B cell (primary cell): Measurements from ENCODE around the gene UBE2J1. TPM values are rescaled to one million over a fixed set of nuclear protein-coding genes. Genes with fewer than 3 reads are reported as not detected.

Experiments
- ATAC-seq: fragments of 200-7000 bp; cut with Tn5 transposase; one replicate; pipeline ENCODE4 v1.10.0; 2021; ENCODE audit warnings: low read depth, mild to moderate bottlenecking, moderate number of reproducible peaks, moderate library complexity
- CTCF ChIA-PET: fragments of 350-600 bp; sonication (Branson Sonifier 250); formaldehyde crosslinking; loops from one replicate; lab custom pipeline; 2021; ENCODE audit warnings: antibody characterized with exemption, inconsistent platforms; lab: Charles Lee
- POLR2A ChIA-PET: fragments of 350-600 bp; sonication (Branson Sonifier 250); formaldehyde crosslinking; loops from one replicate; lab custom pipeline; 2021; ENCODE audit warnings: antibody characterized with exemption; lab: Charles Lee
- DNase-seq: peaks from one replicate; pipeline ENCODE4 v3.0.0; 2013
- H2AFZ ChIP-seq: 2 replicates; pipeline ENCODE4 v1.6.1; 2012; ENCODE audit warnings: mild to moderate bottlenecking, low read depth, low read length; ENCODE audit not compliant: insufficient read depth, poor library complexity, severe bottlenecking
- H3K27ac ChIP-seq, 2 donors: 1 replicate in 1 of 2; 2 replicates in 1 of 2; pipeline ENCODE4 v1.5.1; 2012 to 2013; ENCODE audit warnings: low read length in 2 of 2, mild to moderate bottlenecking in 2 of 2, moderate library complexity in 1 of 2
- H3K27me3 ChIP-seq, 4 experiments: fragments of 200-600 bp in 1 of 4; sonication (generic) in 1 of 4; replicated peaks in 1 of 4; 1 replicate in 2 of 4; 2 replicates in 2 of 4; pipeline versions ENCODE4 v1.6.1 to v1.7.0; 2013 to 2016; ENCODE audit warnings: low read length in 3 of 4, mild to moderate bottlenecking in 2 of 4, mixed read lengths in 1 of 4, moderate library complexity in 1 of 4; ENCODE audit not compliant: insufficient read depth in 4 of 4, control insufficient read depth in 3 of 4; ENCODE audit errors: control extremely low read depth in 1 of 4
- H3K36me3 ChIP-seq, 2 experiments: replicated peaks in 1 of 2; 1 replicate in 1 of 2; 2 replicates in 1 of 2; pipeline versions ENCODE4 v1.6.1 to v1.7.1; 2013; ENCODE audit warnings: low read length in 1 of 2; ENCODE audit not compliant: insufficient read depth in 2 of 2, control insufficient read depth in 1 of 2; ENCODE audit errors: control extremely low read depth in 1 of 2, extremely low read depth in 1 of 2
- H3K4me1 ChIP-seq, 2 donors: fragments of 200-600 bp in 1 of 2; sonication (generic) in 1 of 2; 1 replicate in 1 of 2; 2 replicates in 1 of 2; pipeline versions ENCODE4 v1.5.1 to v1.6.1; 2013 to 2017; ENCODE audit warnings: low read length in 2 of 2; ENCODE audit not compliant: control insufficient read depth in 2 of 2, insufficient read depth in 2 of 2
- H3K4me2 ChIP-seq: replicated peaks from 2 replicates; pipeline ENCODE3; 2012; ENCODE audit warnings: mild to moderate bottlenecking, low read depth, low read length; ENCODE audit not compliant: poor library complexity, severe bottlenecking
- H3K4me3 ChIP-seq, 5 experiments: fragments of 200-600 bp in 1 of 5; sonication (generic) in 1 of 5; 1 replicate in 3 of 5; 2 replicates in 2 of 5; pipeline versions ENCODE4 v1.5.1 to v1.7.0; 2011 to 2016; ENCODE audit warnings: low read length in 4 of 5, mild to moderate bottlenecking in 4 of 5, low read depth in 2 of 5, control low read depth in 1 of 5, moderate library complexity in 1 of 5; ENCODE audit not compliant: insufficient read depth in 1 of 5; ENCODE audit errors: control extremely low read depth in 1 of 5, extremely low read depth in 1 of 5
- H3K79me2 ChIP-seq: fragments of 200-600 bp; sonication (generic); one replicate; pipeline ENCODE4 v1.6.0; 2016; ENCODE audit warnings: low read length; ENCODE audit not compliant: control insufficient read depth, insufficient read depth
- H3K9ac ChIP-seq: fragments of 200-600 bp; sonication (generic); 2 replicates; pipeline ENCODE4 v1.6.1; 2017; ENCODE audit warnings: mild to moderate bottlenecking, low read length, moderate library complexity
- H3K9me3 ChIP-seq, 3 donors: one replicate each; pipeline versions ENCODE4 v1.6.1 to v1.7.1; 2013; ENCODE audit warnings: low read length in 2 of 3; ENCODE audit not compliant: control insufficient read depth in 2 of 3, insufficient read depth in 1 of 3; ENCODE audit errors: control extremely low read depth in 1 of 3
- H4K20me1 ChIP-seq: 2 replicates; pipeline ENCODE4 v1.6.0; 2012; ENCODE audit warnings: mild to moderate bottlenecking, low read length; ENCODE audit not compliant: insufficient read depth, control insufficient read depth, poor library complexity, severe bottlenecking
- H3K27ac Mint-ChIP-seq: one replicate; pipeline ENCODE4 v1.8.0; 2021; ENCODE audit warnings: mixed read lengths
- H3K27me3 Mint-ChIP-seq: one replicate; pipeline ENCODE4 v1.8.0; 2021; ENCODE audit warnings: mixed read lengths
- H3K4me1 Mint-ChIP-seq: one replicate; pipeline ENCODE4 v1.8.0; 2021; ENCODE audit warnings: mixed read lengths
- H3K4me3 Mint-ChIP-seq: one replicate; pipeline ENCODE4 v1.8.0; 2021; ENCODE audit warnings: mixed read lengths
- H3K9me3 Mint-ChIP-seq: one replicate; pipeline ENCODE4 v1.8.0; 2022; ENCODE audit warnings: mixed read lengths; ENCODE audit not compliant: insufficient read depth
- EZH2 ChIP-seq: IDR thresholded peaks from 2 replicates; pipeline ENCODE4 v1.6.1; 2012; ENCODE audit warnings: borderline replicate concordance, low read depth, mild to moderate bottlenecking, moderate library complexity, low read length; ENCODE audit not compliant: insufficient read depth, poor library complexity, severe bottlenecking
- WGBS: methylation state at CpG from one replicate; pipeline ENCODE4 v1.1.5; 2013; ENCODE audit warnings: missing lambda C conversion rate; ENCODE audit not compliant: insufficient coverage; 5-methylcytosine and 5-hydroxymethylcytosine counted together
- intact Hi-C: fragments of 100-400 bp; cut with micrococcal nuclease; formaldehyde crosslinking; loops from one replicate; pipeline ENCODE4 v1.10.0; 2022
- polyA plus RNA-seq: library from polyadenylated mRNA; depleted of rRNA; stranded (reverse); fragments of >200 nt; gene quantifications from 2 replicates; pipeline ENCODE4 v1.2.3, GENCODE V29; 2012
- total RNA-seq, 2 donors: library from RNA; stranded (reverse); fragments of 120-200 nt in 1 of 2; gene quantifications; 1 replicate in 1 of 2; 2 replicates in 1 of 2; pipeline versions ENCODE4 v1.2.3 to v1.2.4, GENCODE V29; 2013 to 2022
- TF ChIP-seq, protein P1 (sequence below): fragments of 200-600 bp; IDR thresholded peaks from one replicate; pipeline ENCODE4 v1.8.0; 2022; ENCODE audit warnings: antibody characterized with exemption, mild to moderate bottlenecking

UBE2J1 gene
- total and polyA plus RNA-seq, 2 donors (not counting 1 experiment from before 2014, with no cell fraction given), result 31.1 to 55.6 TPM

DNA sequence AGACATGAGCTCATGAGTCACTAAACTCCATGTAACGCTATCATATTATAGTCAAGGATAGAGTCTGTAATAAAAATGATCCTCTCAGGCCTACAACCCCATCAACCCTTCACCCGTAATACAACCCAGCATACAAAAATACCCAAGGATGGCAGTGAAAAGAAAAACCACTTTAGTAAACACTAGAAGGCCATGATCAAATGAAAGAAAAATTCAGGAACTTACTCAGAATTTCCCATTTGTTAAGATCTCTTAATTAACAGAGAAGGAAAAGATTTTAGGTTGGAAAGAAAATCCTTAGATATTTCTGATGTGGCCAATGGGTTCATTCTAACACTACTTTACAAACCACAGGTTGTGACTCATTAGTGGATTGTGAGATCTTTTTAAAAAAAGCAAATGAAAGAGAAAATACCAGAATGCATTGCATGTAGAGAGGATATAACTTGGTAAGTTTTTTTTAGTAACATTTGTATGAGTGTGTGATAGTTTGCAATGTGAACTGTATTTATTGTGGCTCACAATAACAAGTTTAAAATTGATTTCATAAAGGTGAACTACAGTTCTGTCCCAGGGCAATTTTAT is 8.0 kb upstream of the UBE2J1 start:
- peaks cover 47 to 65% of the 10 kb centered on the region in 2 donors for H3K4me1 ChIP-seq
- H4K20me1 ChIP-seq, result no peaks in the 10 kb centered on the region
- intact Hi-C loops, result no loop called here
- CTCF ChIA-PET, result interaction anchor here (0.7 to 3.9 kb wide), 5 partner anchors 8 to 19 kb away, joined by 3 to 34 read pairs (median 4); no protein-coding TSS in a partner anchor
- no peaks in the 10 kb centered on the region for H3K9me3 Mint-ChIP-seq
- no peaks in the 10 kb centered on the region for H3K27me3 Mint-ChIP-seq
- peak overlapping the region; percentile 80 for H3K27ac Mint-ChIP-seq
- peak overlapping the region; percentile 8 for H3K4me3 Mint-ChIP-seq
- peaks cover 75% of the 10 kb centered on the region for H3K4me1 Mint-ChIP-seq
- TF ChIP-seq EZH2, result no peak
- TF ChIP-seq, protein P1, sequence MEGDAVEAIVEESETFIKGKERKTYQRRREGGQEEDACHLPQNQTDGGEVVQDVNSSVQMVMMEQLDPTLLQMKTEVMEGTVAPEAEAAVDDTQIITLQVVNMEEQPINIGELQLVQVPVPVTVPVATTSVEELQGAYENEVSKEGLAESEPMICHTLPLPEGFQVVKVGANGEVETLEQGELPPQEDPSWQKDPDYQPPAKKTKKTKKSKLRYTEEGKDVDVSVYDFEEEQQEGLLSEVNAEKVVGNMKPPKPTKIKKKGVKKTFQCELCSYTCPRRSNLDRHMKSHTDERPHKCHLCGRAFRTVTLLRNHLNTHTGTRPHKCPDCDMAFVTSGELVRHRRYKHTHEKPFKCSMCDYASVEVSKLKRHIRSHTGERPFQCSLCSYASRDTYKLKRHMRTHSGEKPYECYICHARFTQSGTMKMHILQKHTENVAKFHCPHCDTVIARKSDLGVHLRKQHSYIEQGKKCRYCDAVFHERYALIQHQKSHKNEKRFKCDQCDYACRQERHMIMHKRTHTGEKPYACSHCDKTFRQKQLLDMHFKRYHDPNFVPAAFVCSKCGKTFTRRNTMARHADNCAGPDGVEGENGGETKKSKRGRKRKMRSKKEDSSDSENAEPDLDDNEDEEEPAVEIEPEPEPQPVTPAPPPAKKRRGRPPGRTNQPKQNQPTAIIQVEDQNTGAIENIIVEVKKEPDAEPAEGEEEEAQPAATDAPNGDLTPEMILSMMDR, result no peak
- no CpG with 5 or more reads among the region's 2 CpGs for WGBS
- peak overlapping the region in 1 of 2 donors; percentile 22 for H3K27ac ChIP-seq
- H3K79me2 ChIP-seq, result peaks cover 18% of the 10 kb centered on the region
- DNase-seq, result no peak
- ATAC-seq, result no peak
- POLR2A ChIA-PET, result interaction anchor here (1.9 kb wide), 1 partner anchor 12 kb away, joined by 6 read pairs; no protein-coding TSS in a partner anchor
- no peaks in the 10 kb centered on the region for H3K9me3 ChIP-seq
- peak overlapping the region; percentile 38 for H3K4me2 ChIP-seq
- peak overlapping the region; percentile 17 for H2AFZ ChIP-seq
- no peaks in the 10 kb centered on the region for H3K27me3 ChIP-seq
- H3K9ac ChIP-seq, result no peak overlapping the region
- H3K4me3 ChIP-seq, result no peak overlapping the region
- no peaks in the 10 kb centered on the region for H3K36me3 ChIP-seq

DNA sequence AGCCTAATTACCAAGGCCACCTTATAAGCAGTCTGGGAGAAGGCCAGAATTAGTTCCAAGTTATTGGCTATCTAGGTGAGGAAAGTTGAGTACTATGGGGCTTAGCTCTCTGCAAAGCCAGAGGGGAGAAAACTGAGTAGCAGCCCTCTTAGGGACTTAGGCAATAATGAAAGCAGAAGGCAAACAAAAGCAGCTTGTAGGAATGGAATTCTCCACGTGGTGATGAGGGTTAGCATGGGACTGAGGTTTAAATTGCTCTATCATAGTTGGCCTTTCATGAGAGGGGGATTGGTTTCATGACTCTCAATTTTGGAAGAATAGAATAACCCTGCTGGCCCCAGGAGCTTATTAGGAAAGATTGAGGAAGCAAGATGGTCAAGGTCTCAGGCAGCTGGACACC is 7.0 kb upstream of the UBE2J1 start:
- Histone ChIP-seq H3K4me1 (peaks cover 53 to 66% of the 10 kb centered on the region in 2 donors), H3K9ac (no peak overlapping the region), H4K20me1 (no peaks in the 10 kb centered on the region), H2AFZ (no peak overlapping the region), H3K4me2 (no peak overlapping the region), H3K79me2 (peaks cover 26% of the 10 kb centered on the region), H3K36me3 (no peaks in the 10 kb centered on the region), H3K27me3 (no peaks in the 10 kb centered on the region), H3K4me3 (no peak overlapping the region), H3K27ac (peak overlapping the region in 1 of 2 donors; percentile 91), H3K9me3 (no peaks in the 10 kb centered on the region)
- no peaks in the 10 kb centered on the region for H3K9me3 Mint-ChIP-seq
- ATAC-seq (no peak), DNase-seq (no peak)
- WGBS, result 29% methylated on average over 1 of the region's 1 CpG
- POLR2A ChIA-PET, result interaction anchor here (0.6 to 1.9 kb wide), 3 partner anchors 9 to 27 kb away, joined by 3 to 6 read pairs (median 4); no protein-coding TSS in a partner anchor
- CTCF ChIA-PET, result interaction anchor here (0.7 to 3.9 kb wide), 6 partner anchors 9 to 19 kb away, joined by 4 to 34 read pairs (median 4); no protein-coding TSS in a partner anchor
- intact Hi-C loops, result loop anchor here (10.0 kb wide), 5 partner anchors 725 to 1885 kb away; partner anchors contain the start of genes AKIRIN2 and SLC35A1
- peak overlapping the region; percentile 71 for H3K27ac Mint-ChIP-seq
- peaks cover 73% of the 10 kb centered on the region for H3K4me1 Mint-ChIP-seq
- no peak for TF ChIP-seq EZH2
- TF ChIP-seq, protein P1, result no peak
- no peaks in the 10 kb centered on the region for H3K27me3 Mint-ChIP-seq
- peak overlapping the region; percentile 39 for H3K4me3 Mint-ChIP-seq
